K562 (cell line): ENCODE results near the gene CRYAB. TPM values are rescaled to one million over a fixed set of nuclear protein-coding genes. Genes with fewer than 3 reads are reported as not detected.

Source experiments
- ATAC-seq: fragments of 200-7000 bp; cut with Tn5 transposase; 3 replicates; pipeline ENCODE4 v1.9.1; 2020; ENCODE audit warnings: moderate library complexity
- BruUV-seq: library from RNA; stranded (reverse); fragments of 400-500 nt; replicated peaks from 2 replicates; lab custom pipeline; 2021; lab: Mats Ljungman, UMichigan
- CTCF ChIA-PET: fragments of 300-600 bp; formaldehyde crosslinking; extraction: SDS; loops from one replicate; lab custom pipeline; 2021; ENCODE audit warnings: low intra/inter-chr PET ratio; lab: Yijun Ruan, JAX
- POLR2A ChIA-PET: fragments of 300-600, 350-650 bp; sonication (Branson Sonifier 250); formaldehyde crosslinking; extraction: SDS; loops from one replicate; lab custom pipeline; 2021; ENCODE audit warnings: antibody characterized with exemption, inconsistent platforms; lab: Yijun Ruan, JAX
- DNase-seq, 4 experiments: peaks; one replicate each; pipeline versions ENCODE4 v3.0.0 to v3.0.0-alpha.2; 2011 to 2018; ENCODE audit warnings: low spot score in 3 of 4, mixed read lengths in 3 of 4; ENCODE audit errors: extremely low read depth in 1 of 4
- FAIRE-seq: peaks from 2 replicates; lab custom pipeline; 2011; peaks lifted over from hg19 to GRCh38; lab: Jason Lieb, UNC
- H2AFZ ChIP-seq: 2 replicates; pipeline ENCODE4 v1.6.0; 2011; ENCODE audit warnings: low read depth, low read length, control low read depth, inconsistent platforms
- H3K27ac ChIP-seq: fragments of 200-600 bp; 3 replicates; pipeline ENCODE4 v1.8.0; 2011; ENCODE audit warnings: low read depth, mild to moderate bottlenecking, control low read depth, inconsistent platforms, low read length, moderate library complexity, mixed read lengths; ENCODE audit errors: extremely low read depth
- H3K27me3 ChIP-seq, 2 experiments: fragments of 300-600 bp in 1 of 2; 2 replicates in 1 of 2; 3 replicates in 1 of 2; pipeline versions ENCODE4 v1.6.0 to v1.8.0; 2011; ENCODE audit warnings: inconsistent platforms in 2 of 2, low read length in 2 of 2, mild to moderate bottlenecking in 1 of 2, mixed read lengths in 1 of 2, moderate library complexity in 1 of 2; ENCODE audit not compliant: control insufficient read depth in 2 of 2, insufficient read depth in 2 of 2
- H3K36me3 ChIP-seq: fragments of 300-600 bp; 3 replicates; pipeline ENCODE4 v1.8.0; 2011; ENCODE audit warnings: mild to moderate bottlenecking, low read length, inconsistent platforms; ENCODE audit not compliant: control insufficient read depth, insufficient read depth
- H3K4me1 ChIP-seq, 2 experiments: fragments of 200-600 bp in 1 of 2; replicated peaks in 1 of 2; 2 replicates in 1 of 2; 3 replicates in 1 of 2; pipeline versions ENCODE4 v1.5.1 to v1.8.0; 2011; ENCODE audit warnings: inconsistent platforms in 2 of 2, low read length in 2 of 2, mild to moderate bottlenecking in 1 of 2, mixed read lengths in 1 of 2, moderate library complexity in 1 of 2; ENCODE audit not compliant: control insufficient read depth in 2 of 2, insufficient read depth in 2 of 2
- H3K4me2 ChIP-seq: 2 replicates; pipeline ENCODE4 v1.6.1; 2011; ENCODE audit warnings: low read length, control low read depth, inconsistent platforms, mixed read lengths; ENCODE audit not compliant: insufficient read depth
- H3K4me3 ChIP-seq: fragments of 200-600 bp; sonication (generic), shearing (Covaris generic); 2 replicates; pipeline ENCODE4 v1.5.1; 2016; ENCODE audit warnings: control low read depth, inconsistent platforms
- H3K79me2 ChIP-seq: fragments of 200-600 bp; 3 replicates; pipeline ENCODE4 v1.8.0; 2011; ENCODE audit warnings: low read length, inconsistent platforms; ENCODE audit not compliant: control insufficient read depth, insufficient read depth
- H3K9ac ChIP-seq, 2 experiments: 2 replicates each; pipeline versions ENCODE4 v1.6.0 to v1.6.1; 2011; ENCODE audit warnings: low read depth in 2 of 2, low read length in 2 of 2, control low read depth in 1 of 2, inconsistent platforms in 1 of 2, mild to moderate bottlenecking in 1 of 2, mixed read lengths in 1 of 2; ENCODE audit not compliant: insufficient read depth in 1 of 2
- H3K9me1 ChIP-seq: one replicate; pipeline ENCODE4 v1.6.0; 2011; ENCODE audit warnings: inconsistent platforms, mild to moderate bottlenecking, low read length, moderate library complexity; ENCODE audit not compliant: control insufficient read depth, insufficient read depth
- H3K9me3 ChIP-seq: replicated peaks from 2 replicates; pipeline ENCODE4 v1.5.1; 2011; ENCODE audit warnings: low read depth, low read length, inconsistent platforms; ENCODE audit not compliant: control insufficient read depth, insufficient read depth
- H4K20me1 ChIP-seq: replicated peaks from 2 replicates; pipeline ENCODE4 v1.6.1; 2011; ENCODE audit warnings: low read length, inconsistent platforms, mixed read lengths; ENCODE audit not compliant: control insufficient read depth, insufficient read depth
- CHD7 ChIP-seq: fragments of 200-600 bp; sonication (generic); IDR thresholded peaks from one replicate; pipeline ENCODE4 v1.6.1; 2012; ENCODE audit warnings: mild to moderate bottlenecking, low read depth, low read length, inconsistent platforms
- ELK1 ChIP-seq: sonication (generic); formaldehyde crosslinking; IDR thresholded peaks from 2 replicates; pipeline ENCODE4 v1.8.1; 2022; ENCODE audit warnings: missing genetic modification reagents
- MAX ChIP-seq: sonication (generic); formaldehyde crosslinking; IDR thresholded peaks from 2 replicates; pipeline ENCODE4 v1.9.0; 2022; ENCODE audit warnings: mild to moderate bottlenecking, missing genetic modification reagents
- NR3C1 ChIP-seq: sonication (generic); formaldehyde crosslinking; IDR thresholded peaks from 2 replicates; pipeline ENCODE4 v1.8.1; 2022; ENCODE audit warnings: missing genetic modification reagents
- SIN3B ChIP-seq: fragments of 450-650 bp; IDR thresholded peaks from 2 replicates; pipeline ENCODE4 v1.6.1; 2017; ENCODE audit warnings: low read depth, mild to moderate bottlenecking, moderate library complexity
- VEZF1 ChIP-seq: fragments of 200-800 bp; sonication (Bioruptor generic); IDR thresholded peaks from 2 replicates; pipeline ENCODE4 v1.6.1; 2017; ENCODE audit warnings: missing genetic modification characterization, missing compliant biosample characterization
- ZNF134 ChIP-seq: fragments of 250-450 bp; sonication (Bioruptor Pico); conservative IDR thresholded peaks from 2 replicates; pipeline ENCODE4 v1.4.0; 2020
- ZNF232 ChIP-seq: sonication (generic); formaldehyde crosslinking; IDR thresholded peaks from 2 replicates; pipeline ENCODE4 v1.8.0; 2022; ENCODE audit warnings: mild to moderate bottlenecking, missing genetic modification reagents
- WGBS: fragments of 100-300 bp; shearing (Covaris generic); methylation state at CpG from one replicate; pipeline ENCODE4 v1.1.6; 2016; ENCODE audit warnings: low coverage, mixed read lengths; ENCODE audit not compliant: insufficient coverage; ENCODE audit errors: missing lambda C conversion rate; 5-methylcytosine and 5-hydroxymethylcytosine counted together
- in situ Hi-C: fragments of 300-500 bp; cut with MboI; formaldehyde crosslinking; loops from 4 replicates; pipeline ENCODE4 v1.15.0; 2018; ENCODE audit warnings: inconsistent platforms, mixed read lengths
- intact Hi-C: fragments of 100-400 bp; cut with micrococcal nuclease; formaldehyde crosslinking; loops from 2 replicates; pipeline ENCODE4 v1.14.2; 2022
- polyA plus RNA-seq, 8 experiments: library from polyadenylated mRNA; depleted of rRNA in 4 of 8; stranded (reverse) in 5 of 8; unstranded in 3 of 8; fragments of >200 nt; fragmentation: Nextera tagmentation in 2 of 8; fragmentation: Illumina TruSeq in 1 of 8; extraction: Ambion mirVana in 2 of 8; extraction: Trizol in 1 of 8; gene quantifications; 2 replicates each; pipeline versions ENCODE4 v1.2.1 to v1.2.3, GENCODE V29; 2011 to 2014; ENCODE audit warnings: inconsistent platforms in 1 of 8, missing spikeins in 1 of 8
- total RNA-seq, 7 experiments: library from RNA; depleted of rRNA in 6 of 7; stranded (reverse); fragments of >200 nt in 6 of 7; fragmentation: Illumina TruSeq in 2 of 7; extraction: Trizol in 2 of 7; gene quantifications; 2 replicates each; pipeline versions ENCODE4 v1.2.1 to v1.2.3, GENCODE V29; 2011 to 2021; ENCODE audit warnings: low replicate concordance in 1 of 7

Gene CRYAB
- total and polyA plus RNA-seq, 9 of the 15 experiments (the other 6 are each of a cell fraction or from before 2014, with no cell fraction given) = 0.83 to 7.5 (median 3.6) TPM

- H2AFZ ChIP-seq = no peak overlapping the region
- H3K4me2 ChIP-seq = no peak overlapping the region
- in situ Hi-C loops (no loop called here), intact Hi-C loops (no loop called here)
- H3K27ac ChIP-seq = no peak overlapping the region
- POLR2A ChIA-PET = interaction anchor here (1.1 kb wide), 1 partner anchor 9 kb away, joined by 4 read pairs; no protein-coding TSS in a partner anchor
- H3K4me1 ChIP-seq = peaks cover 6 to 29% of the 10 kb centered on the region in 2 experiments; a peak in 4 of 5 replicates
- H4K20me1 ChIP-seq = no peaks in the 10 kb centered on the region
- CTCF ChIA-PET = no interaction called here
- no peak for DNase-seq
- no peaks in the 10 kb centered on the region for H3K79me2 ChIP-seq
- H3K36me3 ChIP-seq = no peaks in the 10 kb centered on the region
- no peak overlapping the region for H3K4me3 ChIP-seq
- H3K9me3 ChIP-seq = no peaks in the 10 kb centered on the region
- peaks cover 3% of the 10 kb centered on the region for H3K9me1 ChIP-seq
- H3K9ac ChIP-seq = no peak overlapping the region
- BruUV-seq = no TSS peak
- 18% methylated on average over 1 of the region's 1 CpG for WGBS
- no peak for FAIRE-seq
- no peaks in the 10 kb centered on the region for H3K27me3 ChIP-seq
- no peak for ATAC-seq
- TF ChIP-seq ZNF134 (CRISPR knock-in tag) (no peak), ZNF232 (CRISPR knock-in tag) (no peak), NR3C1 (no peak), ELK1 (no peak), SIN3B (no peak), MAX (no peak), CHD7 (no peak), VEZF1 (CRISPR knock-in tag) (no peak)
Measured at GRCh38 chr11:111916768-111917167, 5.2 kb upstream of the CRYAB start.
